HepG2 (cell line): ENCODE measurements around the gene MED12L.

Experiments used
- IRF9 ChIP-seq: sonication (generic); formaldehyde crosslinking; IDR thresholded peaks from 2 replicates; pipeline ENCODE4 v1.8.0; 2022; ENCODE audit warnings: missing genetic modification reagents, mild to moderate bottlenecking, borderline replicate concordance
- MXI1 ChIP-seq: IDR thresholded peaks from 3 replicates; pipeline ENCODE4 v1.6.1; 2012; ENCODE audit warnings: low read depth, low read length, inconsistent platforms, borderline replicate concordance
- NFYB ChIP-seq: sonication (generic); formaldehyde crosslinking; IDR thresholded peaks from 2 replicates; pipeline ENCODE4 v1.4.0; 2020; ENCODE audit warnings: missing genetic modification reagents
- RBM39 ChIP-seq: fragments of 200-400 bp; formaldehyde crosslinking; IDR thresholded peaks from one replicate; pipeline ENCODE4 v1.6.1; 2018; ENCODE audit warnings: antibody characterized with exemption, mild to moderate bottlenecking, low read depth, low read length; ENCODE audit not compliant: poor library complexity, severe bottlenecking
- YY1 ChIP-seq: IDR thresholded peaks from 2 replicates; pipeline ENCODE4 v1.6.1; 2011; ENCODE audit warnings: low read length, low read depth, moderate library complexity, mild to moderate bottlenecking; ENCODE audit not compliant: insufficient read depth, insufficient replicate concordance
- ZNF572 ChIP-seq: sonication (generic); formaldehyde crosslinking; IDR thresholded peaks from 2 replicates; pipeline ENCODE4 v1.5.1; 2020; ENCODE audit warnings: mild to moderate bottlenecking, missing genetic modification reagents
- TF ChIP-seq, protein P1 (sequence below): sonication (generic); formaldehyde crosslinking; IDR thresholded peaks from 2 replicates; pipeline ENCODE4 v1.5.0; 2020; ENCODE audit warnings: mild to moderate bottlenecking, missing genetic modification reagents, moderate library complexity

- no peak for TF ChIP-seq IRF9 (CRISPR knock-in tag)
- TF ChIP-seq NFYB (CRISPR knock-in tag): no peak
- TF ChIP-seq, protein P1, sequence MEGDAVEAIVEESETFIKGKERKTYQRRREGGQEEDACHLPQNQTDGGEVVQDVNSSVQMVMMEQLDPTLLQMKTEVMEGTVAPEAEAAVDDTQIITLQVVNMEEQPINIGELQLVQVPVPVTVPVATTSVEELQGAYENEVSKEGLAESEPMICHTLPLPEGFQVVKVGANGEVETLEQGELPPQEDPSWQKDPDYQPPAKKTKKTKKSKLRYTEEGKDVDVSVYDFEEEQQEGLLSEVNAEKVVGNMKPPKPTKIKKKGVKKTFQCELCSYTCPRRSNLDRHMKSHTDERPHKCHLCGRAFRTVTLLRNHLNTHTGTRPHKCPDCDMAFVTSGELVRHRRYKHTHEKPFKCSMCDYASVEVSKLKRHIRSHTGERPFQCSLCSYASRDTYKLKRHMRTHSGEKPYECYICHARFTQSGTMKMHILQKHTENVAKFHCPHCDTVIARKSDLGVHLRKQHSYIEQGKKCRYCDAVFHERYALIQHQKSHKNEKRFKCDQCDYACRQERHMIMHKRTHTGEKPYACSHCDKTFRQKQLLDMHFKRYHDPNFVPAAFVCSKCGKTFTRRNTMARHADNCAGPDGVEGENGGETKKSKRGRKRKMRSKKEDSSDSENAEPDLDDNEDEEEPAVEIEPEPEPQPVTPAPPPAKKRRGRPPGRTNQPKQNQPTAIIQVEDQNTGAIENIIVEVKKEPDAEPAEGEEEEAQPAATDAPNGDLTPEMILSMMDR: no peak
- no peak for TF ChIP-seq MXI1
- no peak for TF ChIP-seq YY1
- TF ChIP-seq ZNF572 (CRISPR knock-in tag): no peak
- no peak for TF ChIP-seq RBM39
Observed at GRCh38 chr3:151058740-151059139, 26.7 kb upstream of the MED12L start.
